GM19035 (cell line): ENCODE results near the gene SH3TC1.

ENCODE experiments used
- ATAC-seq: cut with Tn5 transposase; IDR thresholded peaks from one replicate; pipeline ENCODE4 v1.9.1; 2021; ENCODE audit not compliant: unreplicated experiment

Gene SH3TC1

DNA sequence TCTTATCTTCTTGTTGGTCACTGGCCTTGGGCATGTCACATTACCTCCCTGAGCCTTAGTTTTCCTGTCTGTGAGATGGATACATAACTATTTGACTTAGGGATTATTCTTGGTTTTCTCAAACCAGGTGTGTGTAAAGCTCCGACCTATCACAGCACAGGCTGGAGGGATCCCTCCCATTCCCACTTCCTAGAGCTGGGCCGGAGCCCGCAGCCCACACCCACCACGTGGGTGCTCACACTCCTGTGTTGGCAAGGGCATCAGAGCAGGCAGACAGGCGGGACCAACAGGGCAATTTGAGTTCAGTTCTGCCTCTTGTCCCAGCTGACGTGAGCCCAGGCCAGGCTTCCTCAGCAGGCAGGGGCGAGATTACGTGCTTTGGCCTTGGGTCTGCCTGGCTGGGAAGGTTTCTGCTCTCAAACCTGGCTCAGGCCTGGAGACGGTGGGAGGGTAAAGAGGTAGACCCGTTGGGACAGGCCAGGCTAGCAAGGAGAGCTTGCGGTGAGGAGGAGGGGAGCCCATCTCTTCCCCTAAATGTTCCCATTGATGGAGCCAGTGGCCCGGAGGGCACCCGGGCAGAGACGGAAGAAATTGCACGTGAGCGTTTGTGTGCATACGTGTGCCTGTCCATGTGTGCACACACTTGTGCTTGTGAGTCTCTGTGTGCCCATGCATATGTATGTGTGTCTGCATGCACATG, 734 bp upstream of the SH3TC1 start:
- no peak for ATAC-seq

DNA sequence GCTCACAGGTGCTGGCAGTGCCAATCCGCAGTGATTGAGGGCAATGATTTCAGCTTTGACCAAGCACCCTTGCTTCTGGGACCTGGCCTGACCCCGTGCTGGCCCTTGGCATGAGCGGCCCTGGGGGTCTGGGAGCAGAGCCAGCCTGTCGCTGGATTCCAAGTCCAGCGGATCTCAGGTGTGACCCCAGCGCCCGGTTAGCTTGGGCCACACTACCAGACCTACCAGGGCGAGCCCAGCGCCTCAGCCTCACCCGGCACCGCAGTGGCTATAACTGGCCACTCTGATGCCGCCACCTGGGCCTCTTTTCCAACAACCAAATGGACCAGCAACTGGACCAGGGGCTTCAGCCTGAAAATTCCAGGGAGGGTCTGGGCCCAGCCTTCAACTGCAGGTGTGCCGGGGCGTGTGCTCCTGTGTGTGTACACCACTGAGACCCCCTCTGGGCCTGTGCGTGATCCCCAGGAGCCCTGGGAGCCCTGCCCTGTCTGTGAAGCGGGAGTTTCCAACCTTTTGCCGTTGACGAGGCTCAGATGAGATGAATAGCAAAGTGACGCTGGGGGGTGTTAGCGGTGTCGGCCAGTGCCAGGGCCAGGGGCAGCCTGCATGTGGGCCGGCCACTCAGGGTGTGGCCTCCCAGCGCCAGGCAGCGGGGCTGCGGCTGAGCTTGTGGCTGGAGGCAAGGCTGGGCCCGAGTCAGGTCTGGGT, 658 bp downstream of the SH3TC1 start:
- peak; percentile 7 for ATAC-seq

DNA sequence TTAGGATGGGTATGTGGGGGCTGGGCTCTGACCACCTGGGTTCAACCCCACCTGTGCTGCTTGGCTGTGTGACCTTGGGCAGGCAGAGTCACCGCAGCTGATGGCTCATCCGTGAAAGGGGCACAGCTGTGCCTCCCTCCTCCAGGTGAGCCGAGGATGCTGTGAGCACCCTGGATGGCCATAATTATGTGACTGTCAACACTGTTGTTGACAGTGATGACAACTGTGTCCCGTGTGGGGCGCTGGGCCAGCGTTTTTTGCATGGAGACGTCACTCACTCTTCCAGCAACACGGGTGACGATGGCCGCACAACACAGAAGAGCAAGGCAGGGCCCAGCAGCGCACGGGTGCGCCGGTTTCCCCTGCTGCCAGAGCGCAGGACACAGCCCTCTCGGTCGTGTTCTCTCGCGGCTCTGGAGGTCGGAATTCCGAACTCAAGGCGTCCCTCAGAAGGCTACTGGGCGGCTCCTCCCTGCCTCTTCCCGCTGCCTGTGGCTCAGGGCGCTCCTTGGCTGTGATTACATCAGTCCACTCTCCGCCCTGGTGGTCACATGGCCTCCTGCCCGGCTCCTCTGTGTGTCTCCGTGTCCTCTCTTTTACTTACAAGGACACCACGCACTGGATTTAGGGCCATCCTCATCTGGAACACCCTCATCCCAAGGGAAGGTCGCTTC, 1.3 kb downstream of the SH3TC1 start:
- peak; percentile 20 for ATAC-seq

DNA sequence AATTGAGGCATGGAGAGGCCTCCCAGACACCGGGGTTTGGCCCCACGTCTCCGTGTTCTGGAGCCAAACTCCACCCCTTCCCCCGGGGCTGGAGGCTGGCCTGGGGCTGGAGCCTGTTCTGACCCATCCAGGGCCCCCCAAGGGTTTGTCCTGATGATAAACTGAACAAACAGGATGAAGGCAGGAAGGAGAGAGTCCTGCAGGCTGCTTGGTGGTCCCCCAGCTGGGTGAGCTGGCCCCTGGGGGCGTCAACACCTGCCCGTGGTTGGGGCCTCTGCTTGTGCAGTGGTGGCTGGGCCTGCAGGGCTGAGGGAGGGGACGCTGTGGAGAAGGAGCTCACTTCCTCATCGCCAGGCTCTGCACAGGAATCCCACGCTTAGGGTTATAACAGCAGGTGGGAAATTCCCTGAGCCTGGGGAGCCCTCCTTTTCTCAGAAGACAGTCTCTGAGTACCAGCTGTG, 2.3 kb downstream of the SH3TC1 start:
- peak; percentile 37 for ATAC-seq

DNA sequence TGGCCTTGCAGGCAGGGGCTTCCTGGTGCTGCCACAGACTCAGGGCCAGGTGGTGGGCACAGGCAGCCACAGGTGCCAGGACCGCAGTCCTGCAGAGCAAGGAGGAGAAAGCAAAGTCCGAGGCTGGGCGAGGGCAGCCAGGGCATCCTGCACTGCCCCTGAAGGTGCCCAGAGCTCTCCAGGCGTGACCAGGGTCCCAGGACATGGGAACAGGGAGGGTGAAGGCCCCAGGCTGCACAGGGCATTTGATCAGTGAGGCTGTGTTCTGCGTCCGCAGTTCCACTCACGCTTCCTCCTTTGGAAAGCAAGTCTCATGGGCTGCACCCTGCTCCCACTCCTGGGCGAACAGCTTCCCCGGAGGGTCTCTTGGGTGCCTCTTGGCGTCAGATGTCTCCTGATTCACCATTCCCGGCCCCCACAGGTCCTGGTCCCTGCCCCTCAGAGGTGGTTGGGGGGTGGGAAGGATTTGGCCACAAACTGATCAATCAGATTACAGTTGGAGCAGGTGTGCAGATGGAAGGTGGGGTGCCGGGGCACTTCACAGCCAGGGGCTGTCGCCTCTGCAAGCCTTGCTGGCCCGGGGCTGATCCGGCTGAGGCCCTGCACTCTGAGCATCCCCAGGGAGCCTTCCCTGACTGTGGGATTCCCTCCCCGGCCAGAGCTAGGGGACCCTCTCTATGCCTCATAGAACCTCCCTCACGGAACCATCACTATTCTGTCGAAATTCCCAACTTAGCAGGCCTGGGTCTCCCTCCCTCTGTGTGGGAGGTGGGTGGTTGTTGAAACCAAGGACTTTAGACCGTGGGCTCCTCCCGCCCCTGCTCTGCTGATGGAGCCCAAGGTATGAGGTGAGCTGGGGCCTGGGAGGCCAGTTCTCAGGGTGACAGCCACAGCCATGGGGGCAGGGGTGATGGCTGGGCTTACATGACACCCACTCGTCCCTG, 3.3 kb downstream of the SH3TC1 start:
- ATAC-seq: no peak

DNA sequence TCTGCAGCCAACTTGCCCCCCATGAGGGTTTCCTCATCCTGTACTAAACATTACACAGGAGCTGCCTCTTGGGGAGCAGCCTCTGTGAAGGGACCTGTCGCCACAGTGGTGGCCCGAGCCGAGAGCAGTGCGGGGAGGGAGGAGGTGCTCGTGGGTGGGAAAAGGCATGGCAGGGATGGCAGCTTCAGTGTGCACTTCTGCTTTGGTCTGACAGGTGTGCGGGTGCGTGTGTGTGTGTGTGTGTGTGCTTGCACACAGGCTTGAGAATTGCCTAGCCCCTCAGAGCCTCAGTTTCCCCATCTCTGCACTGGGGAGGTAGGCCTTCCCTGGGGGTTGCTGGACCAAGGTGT, 3.9 kb downstream of the SH3TC1 start:
- no peak for ATAC-seq

DNA sequence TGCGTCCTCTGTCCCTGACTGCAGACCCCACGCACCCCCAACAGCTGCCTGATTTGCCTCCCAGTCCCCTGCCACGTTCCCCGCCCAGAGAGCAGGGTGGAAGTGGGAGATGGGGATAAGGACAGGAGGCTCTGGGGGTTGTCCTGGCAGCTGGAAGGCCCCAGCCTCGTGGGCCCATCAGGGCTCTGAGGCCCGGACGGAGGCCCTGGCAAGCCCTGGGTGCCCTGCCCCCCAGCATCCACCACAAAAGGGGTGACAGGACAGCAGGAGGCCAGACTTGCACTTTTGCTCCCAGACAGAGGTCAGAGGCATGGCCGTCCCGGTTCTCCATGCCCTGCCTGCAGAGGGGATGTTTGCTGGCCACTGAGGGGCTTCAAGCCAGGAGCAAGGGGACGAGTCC, 4.7 kb downstream of the SH3TC1 start:
- no peak for ATAC-seq

DNA sequence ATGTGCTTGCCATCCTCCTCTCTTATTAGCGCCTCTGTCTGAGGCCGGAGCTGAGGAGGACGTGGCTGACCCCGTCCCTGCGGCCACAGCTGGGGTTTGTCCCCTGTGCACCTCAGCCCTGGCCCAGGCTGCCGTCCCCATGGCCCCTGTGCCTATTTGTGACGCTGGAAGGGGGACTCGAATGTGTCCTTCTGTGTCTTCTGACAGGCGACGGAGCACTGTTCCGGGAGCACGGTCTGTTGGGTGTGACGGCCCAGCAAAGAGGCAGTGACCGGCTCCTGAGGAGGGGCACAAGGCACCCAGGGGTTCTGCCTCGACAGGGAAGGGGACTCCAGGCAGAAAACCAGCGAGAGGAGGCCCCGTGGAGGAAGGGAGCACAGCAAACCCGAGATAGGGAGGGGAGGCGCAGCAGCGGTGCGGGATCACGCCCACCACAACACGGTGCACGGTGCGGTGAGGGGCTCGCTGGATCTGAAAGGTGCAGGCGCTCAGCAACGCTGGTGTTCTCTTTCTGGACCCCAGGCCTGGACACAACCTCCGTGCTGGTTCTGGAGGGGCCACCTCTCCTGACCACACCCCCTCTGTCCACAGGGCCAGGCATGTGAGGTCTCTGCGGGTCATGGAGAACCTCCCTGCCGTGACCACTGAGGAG, 5.6 kb downstream of the SH3TC1 start:
- ATAC-seq: no peak

DNA sequence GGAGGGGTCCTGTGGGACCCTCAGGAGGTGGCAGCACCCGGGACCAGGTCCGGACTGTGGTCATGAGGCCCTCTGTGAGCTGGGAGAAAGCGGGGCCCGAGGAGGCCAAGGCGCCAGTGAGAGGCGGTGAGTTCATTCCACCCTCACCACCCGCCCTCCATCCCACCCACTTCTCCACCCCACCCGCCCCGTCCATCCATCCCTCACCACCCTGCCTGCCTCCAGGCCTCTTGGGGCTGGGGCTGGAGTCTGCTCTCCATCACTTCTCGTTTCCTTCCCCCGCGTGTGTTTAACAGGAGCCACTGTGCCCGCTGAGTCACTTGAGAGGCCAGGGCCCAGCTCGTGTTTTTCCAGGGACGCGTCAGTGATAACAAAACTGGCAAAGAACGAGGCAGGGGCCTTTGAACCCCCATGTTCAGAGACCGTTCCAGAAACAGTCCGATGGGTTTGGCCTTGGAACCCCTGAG, 6.2 kb downstream of the SH3TC1 start:
- ATAC-seq: no peak

DNA sequence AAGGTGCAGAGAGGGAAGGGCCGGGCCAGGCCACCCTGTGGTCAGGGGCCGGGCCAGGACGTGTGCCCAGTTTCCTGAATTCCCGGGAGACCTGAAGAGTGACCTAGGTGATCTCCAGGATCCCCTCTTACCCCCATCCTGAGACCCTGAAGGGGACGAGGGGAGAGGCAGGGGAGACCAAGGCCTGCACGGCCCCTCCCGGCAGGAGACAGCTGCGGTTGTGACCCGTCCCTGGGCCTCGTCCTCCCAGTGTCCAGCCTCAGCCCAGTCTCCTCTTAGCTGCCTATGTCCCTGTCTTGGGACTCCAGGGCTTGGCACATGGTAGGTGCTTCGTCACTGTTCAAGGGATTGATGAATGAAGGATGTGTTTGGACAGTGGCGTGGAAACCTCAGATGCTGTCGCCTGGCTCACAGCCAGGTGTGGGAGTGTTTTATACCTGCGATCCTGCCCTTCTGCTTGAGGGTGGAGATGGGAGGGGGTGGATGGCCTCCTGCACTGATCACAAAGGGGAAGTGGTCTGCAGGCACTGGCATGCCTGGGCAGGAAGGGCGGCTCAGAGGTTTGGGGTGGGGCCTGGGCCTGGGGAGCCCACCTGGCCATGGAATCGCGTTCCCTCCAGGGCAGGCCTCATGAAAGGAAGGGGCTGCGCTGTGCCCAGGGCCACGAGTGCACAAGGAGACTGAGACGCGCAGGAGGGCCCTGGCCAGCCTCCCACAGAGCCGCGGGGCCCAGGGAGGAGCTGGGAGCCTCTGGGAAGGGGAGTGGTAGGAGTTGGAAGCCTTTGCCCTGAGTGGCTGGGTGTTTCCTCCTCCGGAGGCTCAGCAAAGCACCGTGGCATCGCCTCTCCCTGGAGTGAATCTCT, 6.9 kb downstream of the SH3TC1 start:
- no peak for ATAC-seq

DNA sequence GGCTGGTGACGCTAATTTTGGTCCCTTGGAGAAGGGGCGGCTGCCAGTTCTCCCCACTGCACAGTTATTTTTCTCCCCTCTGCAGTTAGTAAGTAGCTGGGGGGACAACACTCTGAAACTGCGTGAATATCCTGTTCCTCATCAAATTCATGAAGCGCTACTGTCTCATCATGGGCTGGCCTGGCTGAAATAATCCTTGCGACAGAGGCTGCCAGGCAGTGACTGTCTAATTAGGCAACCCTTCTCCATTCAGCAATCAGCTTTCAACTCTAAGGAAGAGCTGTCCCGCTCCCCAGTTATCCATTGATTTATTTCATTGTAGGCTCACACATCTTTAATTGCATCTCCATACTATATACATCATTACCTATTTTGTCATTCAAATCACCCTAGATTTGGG, 8.2 kb downstream of the SH3TC1 start:
- no peak for ATAC-seq

DNA sequence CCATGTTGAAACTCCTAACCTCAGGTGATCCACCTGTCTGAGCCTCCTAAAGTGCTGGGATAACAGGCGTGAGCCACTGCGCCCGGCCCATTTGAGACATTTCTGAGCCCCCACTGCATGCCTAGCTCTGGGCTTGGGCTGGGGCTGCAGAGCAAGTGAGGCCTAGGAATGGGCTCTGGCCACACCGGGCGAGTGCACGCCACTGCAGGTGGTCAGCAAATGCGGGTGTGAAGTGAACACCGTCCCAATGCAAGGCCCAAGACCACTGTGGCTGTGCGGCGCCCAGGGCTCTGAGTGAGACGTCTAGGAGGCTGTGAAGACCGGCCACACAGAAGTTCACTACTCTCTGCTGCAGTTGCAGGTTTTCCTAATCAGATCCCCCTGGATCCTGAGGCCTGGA, 9.5 kb downstream of the SH3TC1 start:
- no peak for ATAC-seq

DNA sequence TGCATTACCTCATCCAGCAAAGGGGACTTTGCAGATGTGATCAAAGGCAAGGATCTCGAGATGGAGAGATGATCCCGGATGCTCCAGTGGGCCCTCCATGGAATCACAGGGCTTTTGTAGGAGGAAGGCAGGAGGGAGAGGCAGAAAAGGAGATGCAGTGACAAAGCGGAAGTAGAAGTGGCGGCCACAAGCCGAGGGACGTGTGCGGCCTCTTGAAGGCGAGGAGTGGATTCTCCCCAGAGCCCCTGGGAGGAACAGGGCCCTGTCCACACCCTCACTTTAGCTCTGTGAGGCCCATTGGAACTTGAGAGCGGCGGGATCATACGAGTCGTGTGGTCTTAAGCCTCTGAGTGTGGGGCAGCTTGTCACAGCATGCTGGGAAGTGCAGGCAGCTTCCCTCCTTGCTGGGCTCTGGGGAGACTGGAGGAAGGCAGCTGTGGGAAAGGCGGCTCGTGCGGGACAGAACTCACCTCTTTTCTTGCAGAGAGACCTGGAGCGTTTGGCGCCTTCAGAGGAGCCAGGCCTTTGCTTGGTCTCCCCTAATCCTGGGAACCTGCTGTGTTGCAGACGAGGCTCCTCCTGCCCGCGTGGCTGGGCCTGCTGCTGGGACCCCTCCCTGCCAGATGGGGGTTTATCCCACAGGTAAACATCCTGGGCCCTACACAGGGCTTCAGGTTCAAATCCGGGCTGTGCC, 10.2 kb downstream of the SH3TC1 start:
- no peak for ATAC-seq

DNA sequence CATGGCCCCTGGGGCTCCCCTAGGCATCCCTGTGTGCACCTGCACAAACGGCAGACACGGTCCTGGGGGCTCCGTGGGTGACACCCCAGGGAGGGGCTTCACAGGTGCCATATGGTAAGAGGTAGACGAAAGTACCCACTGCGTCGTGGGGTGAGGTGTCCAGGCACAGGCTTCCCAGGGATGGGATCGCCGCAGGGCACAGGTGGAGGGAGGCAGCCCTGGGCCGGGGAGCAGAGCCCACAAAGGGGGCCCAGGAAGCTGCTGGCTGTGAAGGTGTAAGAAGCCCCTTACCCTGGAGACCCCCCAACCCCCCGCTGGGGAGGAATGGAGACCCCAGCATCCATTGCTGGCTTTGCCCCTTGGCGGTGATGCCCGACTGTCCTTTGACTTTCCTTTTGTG, 10.9 kb downstream of the SH3TC1 start:
- ATAC-seq: no peak

DNA sequence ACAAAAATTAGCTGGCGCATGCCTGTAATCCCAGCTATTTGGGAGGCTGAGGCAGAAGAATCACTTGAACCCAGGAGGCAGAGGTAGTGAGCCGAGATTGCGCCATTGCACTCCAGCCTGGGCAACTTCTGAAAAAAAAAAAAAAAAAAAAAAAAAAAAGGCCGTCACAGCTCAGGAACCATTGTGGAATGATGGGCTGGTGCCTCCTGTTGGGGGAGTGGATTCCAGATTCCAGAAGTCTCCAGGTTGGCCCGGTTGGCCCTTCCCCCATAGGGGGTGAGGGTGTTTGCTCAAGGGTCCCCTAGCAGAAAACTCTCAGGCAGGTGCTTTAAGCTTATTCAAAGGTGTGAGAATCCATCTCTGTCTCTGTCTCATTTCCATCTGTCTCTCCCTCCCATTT, 11.5 kb downstream of the SH3TC1 start:
- ATAC-seq: no peak

DNA sequence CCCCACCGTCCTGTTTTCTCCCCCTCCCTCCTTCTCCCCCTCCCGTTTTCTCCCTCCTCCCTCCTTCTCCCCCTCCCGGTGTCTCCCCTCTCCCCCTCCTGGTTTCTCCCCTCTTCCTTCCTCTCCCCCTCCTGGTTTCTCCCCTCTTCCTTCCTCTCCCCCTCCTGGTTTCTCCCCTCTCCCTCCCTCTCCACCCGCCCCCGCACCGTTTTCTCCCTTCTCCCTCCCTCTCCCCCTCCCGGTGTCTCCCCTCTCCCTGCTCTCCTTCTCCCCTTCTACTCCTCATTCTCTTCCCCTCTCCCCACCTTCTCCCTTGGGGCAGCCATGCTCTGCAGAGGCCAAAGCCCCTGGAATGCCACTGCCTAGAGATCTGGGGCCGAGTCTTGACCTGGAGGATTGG, 12.2 kb downstream of the SH3TC1 start:
- no peak for ATAC-seq

DNA sequence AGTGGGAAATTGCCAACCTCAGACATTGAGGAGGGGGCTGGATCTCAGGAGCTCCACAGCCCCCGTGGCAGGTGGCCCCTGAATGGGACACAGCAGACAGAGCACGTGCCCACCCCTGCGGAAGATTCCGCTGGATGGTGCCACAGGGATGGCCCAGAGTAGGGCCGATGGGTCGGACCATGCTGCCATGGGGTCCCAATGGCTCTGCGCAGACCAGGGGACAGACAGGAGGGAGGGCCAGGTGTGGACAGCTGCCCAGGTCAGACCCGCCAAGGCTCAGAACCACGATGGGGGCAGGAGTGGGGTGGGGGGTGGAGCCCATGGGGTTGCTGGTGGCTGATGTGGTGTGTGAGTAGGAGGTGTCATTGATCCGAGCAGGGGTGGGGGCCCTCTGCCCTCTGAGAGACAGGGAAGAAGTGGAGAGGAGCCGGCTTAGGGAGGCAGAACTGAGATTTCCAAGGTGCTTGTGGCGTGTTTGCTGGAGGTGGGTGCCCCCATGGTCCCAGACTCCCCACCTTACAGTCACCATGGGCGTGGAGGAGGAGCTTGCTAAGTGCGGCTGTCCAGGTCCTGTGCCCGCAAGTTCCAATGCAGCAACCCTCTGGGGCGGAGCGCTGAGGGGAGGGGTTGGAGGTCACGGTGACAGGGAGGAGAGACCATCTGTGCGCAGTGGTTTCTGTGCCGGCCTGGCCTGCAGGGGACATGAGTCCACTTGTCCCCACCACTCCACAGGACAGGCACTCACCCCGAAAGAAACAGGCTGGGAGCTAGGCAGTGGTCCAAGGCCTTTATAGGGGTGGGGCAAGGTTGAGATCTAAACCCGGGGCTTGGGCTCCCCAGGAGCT, 12.9 kb downstream of the SH3TC1 start:
- ATAC-seq: no peak

DNA sequence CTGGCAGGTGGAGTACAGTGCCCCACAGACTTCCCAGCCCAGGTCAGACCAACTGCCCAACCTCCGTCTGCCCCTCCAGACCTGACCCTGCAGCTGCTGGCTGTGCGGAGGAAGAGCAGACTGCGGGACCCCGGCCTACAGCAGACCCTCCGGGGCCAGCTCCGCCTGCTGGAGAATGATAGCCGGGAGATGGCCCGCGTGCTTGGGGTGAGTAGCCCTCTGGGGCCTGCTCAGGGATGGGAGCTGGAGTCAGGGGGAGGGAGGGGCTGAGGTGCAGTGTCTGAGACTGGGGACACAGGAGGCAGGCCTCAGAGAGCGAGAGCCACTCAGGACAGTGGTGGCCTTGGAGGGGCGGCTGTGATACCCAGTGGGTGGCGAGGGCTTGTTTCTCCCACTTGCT, 13.5 kb downstream of the SH3TC1 start:
- ATAC-seq: no peak
